GM19099 (cell line): ENCODE results near the gene GRIP1.

Source experiments
- POLR2A ChIP-seq: IDR thresholded peaks from 3 replicates; pipeline ENCODE4 v1.6.1; 2011; ENCODE audit warnings: low read depth; ENCODE audit not compliant: insufficient read length; ENCODE audit errors: extremely low read depth

The GRIP1 gene

GRCh38 chr12:66352899-66353298, 326.0 kb downstream of the GRIP1 start:
- TF ChIP-seq POLR2A = no peak

GRCh38 chr12:66352197-66352596, 326.7 kb downstream of the GRIP1 start:
- TF ChIP-seq POLR2A = no peak

- TF ChIP-seq POLR2A = no peak
Observed at GRCh38 chr12:66351301-66351700, 327.6 kb downstream of the GRIP1 start.

GRCh38 chr12:66345956-66346355, 332.9 kb downstream of the GRIP1 start:
- TF ChIP-seq POLR2A = no peak

- no peak for TF ChIP-seq POLR2A
Observed at GRCh38 chr12:66345212-66345611, 333.7 kb downstream of the GRIP1 start.

- TF ChIP-seq POLR2A = no peak
Observed at GRCh38 chr12:66341126-66341525, 337.8 kb downstream of the GRIP1 start.

GRCh38 chr12:66340131-66340530, 338.7 kb downstream of the GRIP1 start:
- TF ChIP-seq POLR2A = no peak

- TF ChIP-seq POLR2A = no peak
Observed at GRCh38 chr12:66337381-66338010, 341.4 kb downstream of the GRIP1 start.

- TF ChIP-seq POLR2A = no peak
Observed at GRCh38 chr12:66335746-66336145, 343.1 kb downstream of the GRIP1 start.

GRCh38 chr12:66331814-66332213, 347.1 kb downstream of the GRIP1 start:
- no peak for TF ChIP-seq POLR2A

- TF ChIP-seq POLR2A = no peak
Observed at GRCh38 chr12:66331016-66331415, 347.9 kb downstream of the GRIP1 start.

GRCh38 chr12:66329941-66330340, 348.9 kb downstream of the GRIP1 start:
- no peak for TF ChIP-seq POLR2A

GRCh38 chr12:66323017-66323416, 355.9 kb downstream of the GRIP1 start:
- TF ChIP-seq POLR2A = no peak

- TF ChIP-seq POLR2A = no peak
Observed at GRCh38 chr12:66321435-66321834, 357.4 kb downstream of the GRIP1 start.

- TF ChIP-seq POLR2A = no peak
Observed at GRCh38 chr12:66320996-66321395, 357.9 kb downstream of the GRIP1 start.

- no peak for TF ChIP-seq POLR2A
Observed at GRCh38 chr12:66319266-66319954, 359.5 kb downstream of the GRIP1 start.
